Stimulated activated CD8-positive, alpha-beta memory T cell treated with anti-CD3 and anti-CD28 coated beads, Interleukin-4, amount 100 ng/mL, for 1 hour (primary cell): ENCODE measurements around the gene APOH.
"Not testable (repeated sequence)": the region's sequence is repeated elsewhere in the genome, so short reads cannot be mapped to it uniquely, and the experiment has no call there.

ENCODE experiments used
- DNase-seq, 2 donors: peaks; one replicate each; pipeline ENCODE4 v3.0.0-alpha.2; 2020; ENCODE audit warnings: low read depth in 2 of 2, low spot score in 1 of 2

The APOH gene, protein sequence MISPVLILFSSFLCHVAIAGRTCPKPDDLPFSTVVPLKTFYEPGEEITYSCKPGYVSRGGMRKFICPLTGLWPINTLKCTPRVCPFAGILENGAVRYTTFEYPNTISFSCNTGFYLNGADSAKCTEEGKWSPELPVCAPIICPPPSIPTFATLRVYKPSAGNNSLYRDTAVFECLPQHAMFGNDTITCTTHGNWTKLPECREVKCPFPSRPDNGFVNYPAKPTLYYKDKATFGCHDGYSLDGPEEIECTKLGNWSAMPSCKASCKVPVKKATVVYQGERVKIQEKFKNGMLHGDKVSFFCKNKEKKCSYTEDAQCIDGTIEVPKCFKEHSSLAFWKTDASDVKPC

DNA sequence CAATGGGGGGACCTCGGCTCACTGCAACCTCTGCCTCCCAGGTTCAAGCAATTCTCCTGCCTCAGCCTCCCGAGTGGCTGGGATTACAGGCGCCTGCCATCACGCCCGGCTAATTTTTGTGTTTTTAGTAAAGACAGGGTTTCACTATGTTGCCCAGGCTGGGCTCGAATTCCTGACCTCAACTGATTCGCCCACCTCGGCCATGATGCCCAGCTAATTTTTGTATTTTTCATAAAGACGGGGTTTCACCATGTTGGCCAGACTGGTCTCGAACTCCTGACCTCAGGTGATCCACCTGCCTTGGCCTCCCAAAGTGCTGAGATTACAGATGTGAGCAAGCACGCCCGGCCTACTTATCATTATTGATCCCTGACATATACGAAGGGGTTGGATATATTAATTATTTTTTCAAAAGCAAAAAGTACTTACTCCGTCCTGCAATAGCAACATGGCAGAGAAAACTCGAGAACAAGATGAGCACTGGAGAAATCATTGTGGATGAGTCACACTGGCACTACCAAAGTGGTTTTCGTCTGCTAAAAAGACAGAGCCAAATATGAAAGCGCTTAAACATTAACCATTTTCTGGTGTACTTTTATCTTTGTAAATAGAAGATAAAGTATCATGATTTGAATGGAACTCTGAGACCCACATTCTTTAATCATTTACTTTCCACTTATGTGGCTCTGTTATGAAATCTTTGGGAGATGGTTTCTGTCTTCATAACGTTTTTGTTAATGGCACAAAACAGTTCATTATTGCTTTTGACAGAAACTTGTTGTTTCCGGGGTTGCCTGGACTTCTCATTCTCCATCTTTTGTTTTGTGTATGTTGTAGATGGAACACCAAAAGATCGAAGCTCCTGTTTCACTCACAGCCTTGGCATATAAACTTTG is at the start of gene APOH:
Gene APOH (minus strand): TSS at position 529 of the 896 bp plus-strand sequence. CDS start 36 bp downstream, at position 493.
- no peak for DNase-seq

DNA sequence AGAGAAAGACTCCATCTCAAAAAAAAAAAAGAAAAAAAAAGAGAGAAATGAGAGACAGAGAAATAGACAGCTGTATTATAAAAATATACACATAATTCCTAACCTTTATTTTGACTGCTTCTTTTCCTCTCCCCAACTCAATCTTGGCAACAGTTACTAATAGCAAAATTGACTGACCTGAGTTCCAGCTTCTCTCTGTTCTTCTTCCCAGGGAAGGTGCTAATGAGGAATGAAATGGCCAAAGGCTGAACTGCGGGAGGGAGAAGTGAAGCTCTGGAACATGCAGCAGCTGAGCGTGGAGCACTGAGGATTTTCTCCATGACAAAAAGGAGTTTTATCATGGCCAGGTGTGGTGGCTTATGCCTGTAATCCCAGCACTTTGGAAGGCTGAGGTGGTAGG is 48.0 kb upstream of the APOH start:
- DNase-seq = no peak

DNA sequence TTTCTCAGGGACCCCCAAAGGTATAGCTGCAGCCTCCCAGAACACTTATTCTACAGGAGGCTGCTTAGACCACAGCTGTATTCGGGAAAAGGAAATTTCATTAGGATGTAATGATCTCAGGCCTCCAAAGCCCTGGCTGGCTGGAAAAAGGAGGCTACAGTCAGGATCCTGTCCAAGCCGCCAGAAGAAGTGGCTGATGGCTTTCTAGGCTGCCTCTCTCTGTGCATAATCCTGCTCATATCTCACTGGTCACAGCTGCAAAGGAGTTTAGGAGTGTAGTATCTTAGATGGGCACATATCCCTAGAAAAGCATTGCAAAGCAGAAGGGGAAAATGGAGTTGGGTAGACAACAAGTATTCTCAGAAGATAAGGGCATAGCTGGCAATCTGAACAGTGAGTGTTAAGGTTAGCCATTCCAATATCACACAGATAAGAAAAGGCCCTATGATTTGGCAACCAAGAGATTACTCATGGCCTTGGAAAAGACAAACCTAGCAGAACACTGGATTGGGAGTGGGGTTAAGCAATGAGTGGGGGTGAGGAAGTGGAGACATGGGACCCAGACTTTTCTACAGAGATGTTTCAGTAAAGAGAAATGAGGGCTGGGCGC is 47.2 kb upstream of the APOH start:
- DNase-seq = no peak

DNA sequence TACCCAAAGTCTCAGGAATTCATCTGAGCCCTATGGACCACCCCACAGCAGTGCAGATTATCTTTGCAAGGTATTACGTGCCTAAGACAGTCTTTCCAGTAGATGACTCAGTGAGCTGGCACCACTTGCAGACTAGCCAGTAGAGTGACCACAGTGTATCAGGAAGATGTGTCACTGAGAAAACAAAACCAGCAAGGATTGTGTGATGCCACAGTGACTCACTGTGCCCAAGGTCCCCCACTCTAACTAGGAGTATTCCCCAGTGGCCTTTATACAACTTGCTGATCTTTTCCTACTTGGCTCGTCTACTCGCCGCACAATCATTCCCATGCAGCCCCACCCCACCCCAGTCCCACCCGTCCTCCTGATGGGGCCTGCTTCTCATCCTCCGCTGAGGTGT is 46.4 kb upstream of the APOH start:
- DNase-seq = no peak

DNA sequence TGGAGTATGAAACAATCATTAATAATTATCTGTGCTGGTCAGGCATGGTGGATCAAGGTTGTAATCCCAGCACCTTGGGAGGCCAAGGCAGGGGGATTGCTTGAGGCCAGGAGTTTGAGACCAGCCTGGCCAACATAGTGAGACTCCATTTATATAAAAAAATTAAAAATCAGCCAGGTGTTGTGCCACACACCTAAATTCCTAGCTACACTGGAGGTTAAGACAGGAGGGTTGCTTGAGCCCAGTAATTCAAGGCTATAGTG is 44.3 kb upstream of the APOH start:
- DNase-seq = no peak

DNA sequence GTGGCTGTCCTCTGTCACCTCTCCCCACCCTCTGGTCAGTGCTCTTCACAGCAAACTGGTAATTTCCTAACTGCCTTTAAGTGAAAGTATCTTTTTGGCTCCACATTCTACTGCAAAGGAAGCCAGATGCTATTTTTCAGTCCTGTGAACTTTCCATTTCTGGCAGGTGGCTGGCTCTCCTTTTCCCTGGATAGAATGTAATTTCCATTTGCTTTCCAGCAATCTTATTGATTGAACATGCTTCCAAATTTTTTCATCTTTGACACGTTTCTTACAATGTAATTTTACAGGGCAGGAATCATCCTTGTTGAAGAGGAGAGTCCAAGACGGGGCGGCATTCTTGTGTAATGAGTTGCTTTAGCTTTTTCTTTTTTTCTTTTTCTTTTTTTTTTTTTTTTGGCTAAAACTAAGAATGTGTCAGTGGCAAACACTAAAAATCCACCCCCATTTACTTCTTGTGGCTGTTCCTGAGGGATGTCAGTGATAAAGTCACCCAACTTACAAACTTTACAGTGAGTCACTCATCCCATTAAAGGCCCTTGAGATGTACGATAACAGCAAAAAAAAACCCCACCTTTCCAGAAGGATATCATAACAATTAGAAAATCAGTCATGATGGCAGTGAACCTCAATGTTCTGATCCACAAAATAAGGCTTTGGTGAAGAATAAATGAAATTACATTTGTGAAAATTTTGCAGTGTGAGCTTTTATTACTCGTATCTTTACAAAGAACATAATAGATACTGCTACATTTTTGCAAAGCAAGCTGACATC is 43.8 kb upstream of the APOH start:
- DNase-seq = no peak

DNA sequence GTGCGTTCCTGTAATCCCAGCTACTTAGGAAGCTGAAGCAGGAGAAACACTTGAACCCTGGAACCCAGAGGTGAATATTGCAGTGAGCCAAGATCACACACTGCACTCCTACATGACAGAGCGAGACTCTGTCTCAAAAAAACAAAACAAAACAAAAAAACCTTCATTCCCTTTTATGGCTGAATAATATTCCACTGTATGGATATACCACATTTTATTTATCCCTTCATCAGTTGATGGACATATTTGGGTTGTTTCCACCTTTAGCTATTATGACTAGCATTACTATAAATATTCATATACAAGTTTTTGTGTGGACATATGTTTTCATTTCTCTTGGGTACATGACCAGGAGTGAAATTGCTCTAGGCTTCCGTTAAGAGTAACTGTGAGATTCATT is 42.3 kb upstream of the APOH start:
- DNase-seq = no peak

DNA sequence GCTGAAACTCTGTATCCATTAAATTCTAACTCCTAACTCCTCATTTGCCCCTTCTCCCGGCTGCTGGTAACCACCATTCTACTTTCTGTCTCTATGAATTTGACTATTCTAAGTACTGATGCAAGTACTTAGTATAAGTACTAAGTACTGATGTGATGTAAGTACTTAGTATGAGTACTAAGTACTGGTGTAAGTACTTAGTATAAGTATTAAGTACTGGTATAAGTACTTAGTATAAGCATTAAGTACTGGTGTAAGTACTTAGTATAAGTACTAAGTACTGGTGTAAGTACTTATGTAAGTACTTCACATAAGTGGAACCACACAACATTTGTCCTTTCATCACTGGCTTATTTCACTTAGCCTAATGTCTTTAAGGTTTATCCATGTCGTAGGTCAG is 40.9 kb upstream of the APOH start:
- DNase-seq = no peak

DNA sequence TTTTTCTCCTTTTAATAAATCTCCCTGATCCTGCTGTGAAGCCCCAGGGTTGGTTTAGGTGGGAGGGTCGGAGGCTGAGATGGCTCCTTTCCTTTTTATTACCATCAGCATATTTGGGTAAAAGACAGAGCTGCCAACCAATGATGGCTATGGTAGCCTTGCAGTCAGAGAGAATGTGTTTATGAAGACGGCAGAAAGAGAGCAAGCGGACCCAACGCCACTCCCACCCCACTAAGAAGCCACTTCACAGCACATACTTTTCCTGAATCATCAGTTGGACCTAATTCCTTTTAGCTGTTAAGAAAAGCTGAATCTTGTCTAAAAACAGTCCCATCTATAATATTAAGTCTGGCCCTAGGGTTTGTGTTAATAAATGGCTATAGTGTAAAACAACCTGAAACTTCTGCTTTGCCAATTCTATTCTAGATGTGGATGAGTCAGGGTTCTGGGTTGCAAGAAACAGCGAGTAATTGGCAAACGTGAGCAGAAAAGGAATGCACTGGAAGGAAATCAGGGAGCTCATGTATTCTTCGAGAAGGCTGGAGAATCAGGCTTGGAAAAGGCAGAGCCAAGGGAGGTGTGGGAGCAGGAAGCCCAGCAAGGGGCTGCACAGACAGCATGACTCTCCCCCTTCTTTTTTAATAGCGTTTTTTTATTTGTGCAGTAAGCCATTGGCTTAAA is 39.2 kb upstream of the APOH start:
- no peak for DNase-seq

DNA sequence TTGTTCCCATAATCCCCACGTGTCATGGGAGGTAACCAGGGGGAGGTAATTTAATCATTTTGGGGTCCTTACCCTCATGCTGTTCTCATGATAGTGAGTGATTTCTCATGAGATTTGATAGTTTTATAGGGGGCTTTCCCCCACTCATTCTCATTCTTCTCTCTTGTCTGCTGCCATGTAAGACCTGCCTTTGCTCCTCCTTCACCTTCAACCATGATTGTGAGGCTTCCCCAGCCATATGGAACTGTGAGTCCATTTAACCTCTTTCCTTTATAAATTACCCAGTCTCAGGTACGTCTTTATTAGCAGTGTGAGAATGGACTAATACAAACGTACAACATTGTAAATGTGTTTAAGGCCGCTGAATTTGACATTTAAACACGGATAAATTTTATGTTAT is 35.5 kb upstream of the APOH start:
- DNase-seq = no peak

DNA sequence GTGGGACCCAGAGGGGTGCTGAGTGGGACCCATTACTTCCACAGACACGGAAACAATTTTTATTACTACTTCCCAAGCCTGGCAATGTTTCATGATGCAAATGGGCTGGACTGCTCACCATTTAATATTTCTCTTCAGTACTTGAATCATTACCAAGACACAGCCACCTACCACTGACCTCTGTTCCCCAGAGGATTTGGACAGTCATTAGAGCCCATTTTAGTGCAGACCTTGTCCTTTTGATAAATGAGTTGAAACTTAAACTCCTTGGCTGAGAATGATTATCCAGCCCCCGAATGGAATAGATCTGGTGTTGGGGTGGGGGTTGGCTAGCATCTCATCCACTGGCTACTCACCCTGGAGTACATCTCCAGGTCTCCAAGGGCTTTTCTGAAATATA is 33.6 kb upstream of the APOH start:
- no peak for DNase-seq

DNA sequence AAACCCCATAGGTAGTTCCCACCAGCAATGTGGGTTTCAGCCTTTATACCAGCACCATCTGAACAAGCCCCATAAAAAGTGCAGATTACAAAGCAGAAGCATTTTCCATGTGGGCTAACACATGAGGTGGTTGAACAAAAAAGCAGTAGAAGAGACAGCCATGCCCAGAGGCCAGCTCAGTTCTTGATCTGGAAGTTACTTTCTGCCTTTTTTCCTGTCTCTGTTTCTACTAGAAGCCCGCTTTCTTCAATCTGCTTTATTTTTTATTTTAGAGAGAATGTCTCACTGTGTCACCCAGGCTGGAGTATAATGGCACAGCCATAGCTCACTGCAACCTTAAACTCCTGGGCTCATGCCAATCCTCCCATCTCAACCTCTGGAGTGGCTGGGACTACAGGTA is 31.5 kb upstream of the APOH start:
- no peak for DNase-seq

DNA sequence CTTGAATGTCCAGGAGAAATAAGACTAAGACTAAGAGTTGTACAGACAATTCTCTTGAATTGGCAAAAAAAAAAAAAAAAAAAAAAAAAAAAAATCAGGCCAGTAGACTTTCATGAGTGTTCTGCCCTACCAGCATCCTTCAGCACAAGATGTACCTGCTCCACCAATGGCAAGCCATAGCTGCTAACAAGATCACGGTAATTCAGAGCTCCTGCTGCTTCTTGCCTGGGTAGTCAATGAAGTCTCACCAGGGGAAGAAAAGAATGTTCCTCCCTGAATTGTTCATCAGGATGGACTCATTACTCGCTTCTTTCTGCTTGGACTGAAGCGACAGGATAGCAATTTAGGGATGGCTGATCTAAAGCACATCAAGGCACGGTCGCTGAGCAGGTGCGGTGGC is 31.1 kb upstream of the APOH start:
- DNase-seq = no peak

DNA sequence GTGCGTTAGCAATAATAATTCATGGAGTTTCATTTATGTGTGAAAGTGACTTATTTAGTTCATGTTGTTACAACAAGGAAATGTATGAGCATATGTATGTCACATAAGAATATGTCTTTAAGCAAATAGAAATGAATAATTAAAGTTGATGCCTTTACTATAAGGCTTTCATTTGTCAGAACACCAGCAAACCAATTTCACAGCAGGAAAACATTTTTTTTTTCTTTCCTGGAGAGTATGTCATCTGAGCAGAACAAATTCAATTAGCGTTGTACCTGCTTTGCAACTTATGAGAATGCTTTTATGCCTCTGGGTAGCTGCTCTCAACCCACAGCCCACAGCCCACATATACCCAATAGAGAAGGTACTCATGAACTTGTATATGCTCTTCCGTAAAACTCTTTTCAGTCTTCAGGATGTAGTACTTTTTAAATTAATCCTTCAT is 26.3 kb upstream of the APOH start:
- DNase-seq = no peak

DNA sequence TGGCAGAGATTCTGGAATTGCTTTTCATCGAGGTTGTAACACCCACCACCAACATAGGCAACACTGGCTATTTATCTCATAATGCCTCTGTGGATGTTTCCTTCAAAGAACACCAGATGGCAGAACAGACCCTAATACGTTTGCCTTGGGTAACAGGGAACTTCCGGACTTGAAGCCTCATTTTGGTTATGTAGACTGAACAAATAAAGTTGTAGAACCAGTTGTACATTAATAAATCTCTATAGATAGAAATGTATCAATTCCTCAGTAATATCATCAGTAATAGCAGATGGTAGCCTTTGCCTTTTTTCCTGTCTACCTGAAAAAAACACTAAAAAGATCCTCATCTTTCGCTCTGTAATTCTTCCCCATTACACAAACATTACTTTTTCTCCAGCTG is 25.9 kb upstream of the APOH start:
- peak in 1 of 2 donors; percentile 7 for DNase-seq

DNA sequence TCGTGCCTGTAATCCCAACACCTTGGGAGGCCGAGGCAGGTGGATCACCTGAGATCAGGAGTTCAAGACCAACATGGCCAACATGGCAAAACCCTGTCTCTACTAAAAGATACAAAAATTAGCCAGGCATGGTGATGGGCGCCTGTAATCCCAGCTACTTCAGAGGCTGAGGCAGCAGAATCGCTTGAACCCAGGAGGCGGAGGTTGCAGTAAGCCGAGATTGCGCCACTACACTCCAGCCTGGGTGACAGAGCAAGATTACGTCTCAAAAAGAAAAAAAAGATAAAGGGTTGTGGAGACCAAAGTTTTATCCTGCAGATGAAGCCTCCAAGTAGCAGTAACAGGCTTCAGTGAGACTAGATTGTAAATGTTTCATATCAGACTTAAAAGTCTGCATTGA is 24.2 kb upstream of the APOH start:
- not testable (repeated sequence) for DNase-seq

DNA sequence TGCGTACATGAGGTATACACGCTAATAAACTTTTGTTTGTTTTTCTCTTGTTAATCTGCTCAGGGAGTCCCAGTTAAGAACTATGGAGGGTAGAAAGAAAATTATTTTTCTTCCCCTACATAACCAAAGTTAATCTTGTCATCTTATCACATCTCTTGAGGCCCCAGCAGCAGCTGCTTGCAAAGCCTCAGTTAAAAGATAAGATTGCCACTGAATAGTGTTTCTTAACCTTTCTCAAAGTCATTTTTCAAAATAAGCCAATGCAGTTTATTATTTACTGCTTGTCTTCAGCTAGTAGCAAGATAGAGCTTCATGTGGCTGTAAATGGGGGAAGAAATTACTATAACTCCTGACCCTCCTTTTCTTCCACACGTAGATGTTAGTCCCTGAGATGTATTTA is 21.5 kb upstream of the APOH start:
- no peak for DNase-seq

DNA sequence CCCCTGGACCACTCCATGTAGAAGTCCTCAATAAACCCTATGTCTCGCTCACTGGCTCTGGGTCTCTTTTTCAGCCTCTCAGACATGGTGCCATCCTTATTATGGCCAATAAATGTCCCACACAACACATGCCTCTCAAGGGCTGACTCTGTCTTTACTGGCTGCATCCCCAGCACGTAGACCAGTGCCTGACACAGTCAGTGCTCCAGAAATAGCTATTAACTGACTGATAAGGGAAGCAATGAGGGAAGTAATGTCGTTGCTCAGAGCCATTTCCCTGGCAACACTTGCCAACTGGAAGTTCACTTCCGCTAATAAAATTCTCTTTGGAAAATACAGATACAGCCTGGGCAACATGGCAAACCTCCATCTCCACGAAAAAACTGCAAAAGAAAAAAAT is 19.1 kb upstream of the APOH start:
- DNase-seq = no peak

DNA sequence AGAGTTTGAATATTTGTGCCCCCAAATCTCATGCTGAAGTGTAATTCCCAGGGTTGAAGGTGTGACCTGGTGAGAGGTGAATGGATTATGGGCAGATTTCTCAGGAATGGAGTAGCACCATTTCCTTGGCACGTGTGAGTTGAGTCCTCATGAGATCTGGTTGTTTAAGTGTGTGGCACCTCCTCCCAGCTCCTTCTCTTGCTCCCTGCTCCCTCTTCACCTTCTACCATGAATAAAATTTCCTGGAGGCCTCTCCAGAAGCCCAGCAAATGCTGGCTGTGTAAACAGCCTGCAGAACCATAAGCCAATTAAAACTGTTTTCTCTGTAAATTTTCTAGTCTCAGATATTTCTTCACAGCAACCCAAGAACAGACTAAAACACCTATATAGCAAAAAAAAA is 12.6 kb upstream of the APOH start:
- no peak for DNase-seq

DNA sequence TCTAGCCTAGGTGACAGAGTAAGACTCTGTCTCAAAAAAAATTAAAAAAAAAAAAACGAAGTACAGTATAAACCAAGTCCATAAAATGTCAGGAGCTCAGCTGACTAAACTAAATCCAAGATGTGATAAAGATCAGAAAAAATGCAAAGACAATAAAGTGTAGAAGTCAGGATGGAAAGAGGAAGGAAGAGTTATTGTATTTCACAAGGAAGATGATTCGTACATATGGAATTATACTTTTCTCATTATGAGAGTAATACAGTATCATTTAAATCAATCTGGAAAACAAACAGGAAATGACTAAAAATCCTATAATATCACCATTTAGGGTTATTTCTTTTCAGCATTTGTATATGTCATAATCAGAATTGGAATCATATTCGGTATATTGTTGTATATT is 11.4 kb upstream of the APOH start:
- DNase-seq = no peak

DNA sequence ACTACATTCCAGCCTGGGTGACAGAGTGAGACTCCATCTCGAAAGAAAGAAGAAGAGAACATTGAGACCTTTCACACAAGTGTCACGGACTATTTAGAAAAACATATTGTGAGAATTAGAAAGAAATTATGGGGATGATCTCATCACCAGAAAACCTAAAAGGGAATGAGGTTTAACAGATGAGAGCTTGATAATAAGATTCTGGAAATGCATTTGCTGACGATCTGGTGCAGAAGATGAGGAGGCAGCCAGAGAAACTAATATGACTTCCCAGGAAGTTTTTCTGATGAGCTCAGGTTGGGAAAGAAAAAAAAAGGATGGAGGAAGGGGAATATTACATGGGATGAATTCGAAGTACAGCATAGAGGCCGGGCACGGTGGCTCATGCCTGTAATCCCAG is 10.8 kb upstream of the APOH start:
- no peak for DNase-seq
